GM19239 (cell line): ENCODE results near the gene DUSP18.
"Not testable (repeated sequence)": the region's sequence is repeated elsewhere in the genome, so short reads cannot be mapped to it uniquely, and the experiment has no call there.

Experiments
- DNase-seq: peaks from one replicate; pipeline ENCODE4 v3.0.0; 2011; ENCODE audit warnings: low spot score; ENCODE audit not compliant: insufficient read length
- FAIRE-seq: peaks from 2 replicates; lab custom pipeline; 2011; peaks lifted over from hg19 to GRCh38; lab: Jason Lieb, UNC

Gene DUSP18

GRCh38 chr22:30667494-30668385 lies at the start of gene DUSP18:
DUSP18 (minus strand) TSS chr22:30667875; CDS start chr22:30664003, 3,872 bp downstream.
- FAIRE-seq (peak; percentile 97), DNase-seq (peak; percentile 94)

GRCh38 chr22:30714062-30714461 lies 46.4 kb upstream of the DUSP18 start:
- no peak for DNase-seq
- FAIRE-seq = no peak

GRCh38 chr22:30712094-30712493 lies 44.4 kb upstream of the DUSP18 start:
- DNase-seq (no peak), FAIRE-seq (no peak)

DNA sequence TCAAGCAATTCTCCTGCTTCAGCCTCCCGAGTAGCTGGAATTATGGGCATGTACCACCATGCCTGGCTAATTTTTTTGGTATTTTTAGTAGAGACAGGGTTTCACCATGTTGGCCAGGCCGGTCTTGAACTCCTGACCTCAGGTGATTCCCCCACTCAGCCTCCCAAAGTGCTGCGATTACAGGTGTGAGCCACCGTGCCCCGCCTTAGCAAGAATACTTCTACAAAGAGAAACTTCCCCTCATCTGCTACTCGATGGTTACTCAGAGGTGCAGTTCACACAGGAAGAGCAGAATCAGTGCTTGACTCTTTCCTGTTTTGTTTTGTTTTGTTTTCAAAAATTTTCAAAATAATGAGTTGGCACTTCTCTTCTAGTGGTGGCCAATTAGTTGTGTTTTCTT lies 42.3 kb upstream of the DUSP18 start:
- not testable (repeated sequence) for FAIRE-seq, DNase-seq

- FAIRE-seq = peak; percentile 94
- DNase-seq = no peak
These were observed 38.3 kb upstream of the DUSP18 start for GRCh38 chr22:30705710-30706651.

- FAIRE-seq (peak; percentile 11), DNase-seq (no peak)
These were observed 37.3 kb upstream of the DUSP18 start for GRCh38 chr22:30704978-30705377.

GRCh38 chr22:30702856-30703255 lies 35.2 kb upstream of the DUSP18 start:
- DNase-seq (no peak), FAIRE-seq (no peak)

DNA sequence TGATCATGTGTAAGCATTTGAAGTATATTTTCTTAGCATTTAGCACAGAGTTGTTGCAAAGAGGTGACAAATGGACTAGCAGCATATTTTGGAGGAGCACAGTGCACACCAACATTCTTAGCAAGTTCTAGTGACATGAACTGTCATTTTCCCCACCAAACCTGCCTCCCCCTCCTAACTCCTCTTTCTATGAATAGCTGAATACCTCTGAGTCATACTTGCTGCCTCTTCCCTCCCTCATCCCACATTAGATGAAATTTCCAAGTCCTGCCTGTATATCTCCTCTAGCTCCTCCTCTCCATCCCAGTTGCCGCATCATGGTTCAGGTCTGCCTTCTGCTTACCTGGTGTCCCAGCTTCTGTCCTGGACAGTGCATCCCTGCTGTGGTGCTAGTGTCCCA lies 34.2 kb upstream of the DUSP18 start:
- DNase-seq (no peak), FAIRE-seq (no peak)

GRCh38 chr22:30697975-30698374 lies 30.3 kb upstream of the DUSP18 start:
- DNase-seq = no peak
- FAIRE-seq = no peak

- DNase-seq = no peak
- FAIRE-seq = no peak
These were observed 28.4 kb upstream of the DUSP18 start for GRCh38 chr22:30695871-30696655.

DNA sequence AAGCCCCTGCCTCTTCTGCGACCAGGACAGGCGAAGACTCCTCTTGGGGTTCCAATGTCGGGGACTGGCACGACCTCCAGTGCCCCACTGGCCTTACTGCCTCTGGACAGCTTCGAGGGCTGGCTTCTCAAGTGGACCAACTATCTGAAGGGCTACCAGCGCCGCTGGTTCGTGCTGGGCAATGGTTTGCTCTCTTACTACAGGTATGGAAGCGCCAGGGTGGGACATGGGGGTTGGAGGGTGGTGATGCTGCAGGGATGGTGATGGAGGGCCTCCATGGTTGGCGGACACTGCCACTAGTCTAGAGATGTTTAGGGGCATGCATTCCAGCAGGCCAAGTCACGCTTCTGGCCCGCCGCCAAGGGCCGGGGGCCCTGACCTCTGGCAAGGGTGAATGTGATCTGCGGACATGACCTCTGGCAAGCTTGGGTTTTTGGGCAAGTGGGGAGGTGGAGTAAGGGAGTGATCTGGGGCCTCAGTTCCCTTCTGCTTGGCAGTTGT lies 27.7 kb upstream of the DUSP18 start:
- FAIRE-seq (no peak), DNase-seq (no peak)

DNA sequence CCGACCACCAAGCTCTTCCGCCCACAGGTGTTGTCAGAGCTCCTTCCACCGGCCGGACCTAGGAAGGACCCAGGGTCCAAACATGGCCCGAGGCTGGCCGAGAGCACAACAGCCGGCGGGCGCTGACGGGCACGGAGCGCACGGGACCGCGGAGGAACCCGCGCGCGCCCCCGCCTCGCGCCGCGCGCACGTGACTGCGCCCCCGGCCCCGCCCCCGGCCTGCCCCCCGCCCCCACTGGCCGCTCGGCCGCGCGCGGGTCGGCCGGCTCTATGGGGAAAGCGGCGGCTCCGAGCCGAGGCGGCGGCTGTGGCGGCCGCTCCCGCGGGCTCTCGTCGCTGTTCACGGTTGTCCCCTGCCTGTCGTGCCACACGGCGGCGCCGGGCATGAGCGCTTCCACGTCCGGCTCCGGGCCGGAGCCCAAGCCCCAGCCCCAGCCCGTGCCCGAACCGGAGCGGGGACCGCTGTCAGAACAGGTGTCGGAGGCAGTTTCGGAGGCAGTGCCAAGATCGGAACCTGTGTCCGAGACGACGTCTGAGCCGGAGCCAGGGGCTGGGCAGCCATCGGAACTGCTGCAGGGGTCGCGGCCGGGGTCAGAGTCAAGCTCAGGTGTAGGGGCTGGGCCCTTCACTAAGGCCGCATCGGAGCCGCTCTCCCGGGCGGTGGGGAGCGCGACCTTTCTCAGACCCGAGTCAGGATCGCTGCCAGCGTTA lies 27.1 kb upstream of the DUSP18 start, which contains the start of gene OSBP2:
Gene OSBP2 (plus strand): TSS at position 235 of the 711 bp plus-strand sequence. CDS start 36 bp downstream, at position 271.
- DNase-seq = no peak
- no peak for FAIRE-seq

GRCh38 chr22:30694171-30694639 lies 26.5 kb upstream of the DUSP18 start:
- peak; percentile 49 for DNase-seq
- FAIRE-seq = peak; percentile 71

DNA sequence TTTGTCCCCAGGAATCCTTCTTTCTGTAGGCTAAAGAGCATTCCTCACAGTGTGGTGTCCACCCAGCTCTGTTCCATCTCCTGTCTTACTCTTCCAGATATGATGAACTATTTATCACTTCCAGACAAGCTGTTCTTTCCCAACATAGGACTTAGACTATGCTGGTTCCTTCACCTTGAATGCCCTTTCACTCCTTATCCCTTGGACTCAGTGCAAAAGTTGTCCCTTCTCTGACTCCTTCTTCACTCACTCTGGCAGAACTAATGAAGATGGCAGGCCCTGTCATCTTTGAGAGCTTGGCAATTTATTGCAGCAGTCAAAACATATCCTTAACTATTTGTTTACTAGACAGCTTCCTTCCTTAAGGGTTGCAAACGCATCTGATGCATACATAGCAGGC lies 23.5 kb upstream of the DUSP18 start:
- DNase-seq (no peak), FAIRE-seq (no peak)

DNA sequence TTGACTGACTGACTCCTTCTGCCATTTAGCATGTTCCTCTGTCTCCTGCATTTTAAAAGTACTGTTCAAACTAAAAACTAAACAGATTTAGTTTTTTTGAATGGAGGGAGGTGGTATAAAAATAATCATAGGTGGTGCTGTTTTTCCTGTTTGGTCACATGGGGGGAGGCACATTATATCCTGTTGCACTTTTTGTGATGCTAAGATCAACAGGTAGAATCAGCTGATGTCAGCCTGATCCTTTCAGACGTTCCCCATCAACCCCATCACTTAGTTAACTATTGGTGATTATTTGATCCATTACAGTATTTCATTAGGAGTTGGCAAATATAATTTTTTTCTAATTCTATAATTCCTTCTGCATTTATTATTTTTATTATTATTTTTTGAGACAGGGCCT lies 21.9 kb upstream of the DUSP18 start:
- DNase-seq = no peak
- FAIRE-seq = no peak

DNA sequence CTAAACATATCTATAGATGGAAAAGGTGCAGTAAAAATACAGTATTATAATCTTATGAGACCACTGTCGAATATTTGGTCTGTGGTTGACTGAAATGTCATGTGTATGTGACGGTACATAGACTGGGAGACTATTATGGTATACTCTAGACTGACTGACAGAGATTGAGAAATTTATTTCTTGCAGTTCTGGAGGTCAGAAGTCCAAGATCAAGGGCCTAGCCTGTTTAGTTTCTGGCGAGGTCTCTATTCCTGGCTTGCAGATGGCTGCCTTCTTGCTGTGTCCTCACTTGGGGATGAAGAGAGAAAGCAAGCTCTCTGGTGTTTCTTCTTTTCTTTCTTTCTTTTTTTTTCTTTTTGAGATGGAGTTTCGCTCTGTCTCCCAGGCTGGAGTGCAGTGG lies 19.7 kb upstream of the DUSP18 start:
- no peak for DNase-seq
- FAIRE-seq = no peak

- FAIRE-seq (no peak), DNase-seq (no peak)
These were observed 17.5 kb upstream of the DUSP18 start for GRCh38 chr22:30685178-30685577.

DNA sequence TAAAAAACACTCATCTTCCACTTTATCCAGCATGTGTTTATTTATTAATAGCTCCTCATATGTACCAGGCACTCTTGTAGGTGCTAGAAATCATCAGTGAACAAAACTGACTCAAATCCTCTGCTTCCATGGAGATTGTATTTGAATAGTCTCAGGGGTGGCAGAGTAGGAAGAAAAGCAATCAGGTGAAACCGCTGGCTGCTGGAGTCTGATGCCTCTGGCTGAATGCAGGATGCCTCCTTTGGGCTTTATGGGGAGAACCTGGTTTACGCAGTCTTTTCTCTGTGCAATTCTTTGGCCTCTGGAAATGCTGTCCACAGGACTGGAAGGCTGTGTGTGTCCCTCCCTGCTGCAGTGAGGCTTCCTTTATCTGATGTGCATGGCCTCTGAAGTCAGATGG lies 14.2 kb upstream of the DUSP18 start:
- FAIRE-seq (no peak), DNase-seq (no peak)
